ENCODE data around the gene NHLH2. TPM values are rescaled to one million over a fixed set of nuclear protein-coding genes. Genes with fewer than 3 reads are reported as not detected.

NHLH2 gene
- total RNA-seq, 1 experiment from 2014 or later = not detected

DNA sequence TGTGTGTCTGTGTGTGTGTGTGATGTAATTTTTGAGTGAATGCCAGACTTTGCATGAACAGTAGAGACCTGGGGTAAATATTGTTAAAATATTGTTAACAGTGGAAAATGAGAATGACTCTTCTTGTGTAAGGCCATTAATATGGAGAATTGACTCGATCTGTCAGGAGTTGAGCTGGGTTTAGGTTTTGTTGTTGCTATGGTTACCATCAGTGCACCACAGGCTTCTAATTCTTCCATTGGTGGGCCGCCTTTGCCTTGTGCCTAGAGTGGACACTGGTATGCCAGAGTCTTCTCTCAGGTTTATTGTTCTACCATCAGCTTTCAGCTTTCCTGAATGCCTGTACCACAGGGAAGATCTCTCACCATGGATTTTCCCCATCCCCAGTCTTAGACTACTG, 10.0 kb upstream of the NHLH2 start:
- Histone ChIP-seq H4K20me1 (ENCODE audit: insufficient read depth, low read depth, low read length) (no peaks in the 10 kb centered on the region), H3K4me1 (ENCODE audit: low read length) (no peaks in the 10 kb centered on the region), H3K4me2 (ENCODE audit: low read depth, low read length, poor library complexity, severe bottlenecking) (no peak overlapping the region), H3K9ac (ENCODE audit: low read length) (no peak overlapping the region), H3K9me3 (ENCODE audit: low read length) (no peaks in the 10 kb centered on the region), H3K9me2 (replicated peaks; ENCODE audit: insufficient read depth, low read length) (no peaks in the 10 kb centered on the region), H3K4me3 (ENCODE audit: low read length) (no peak overlapping the region), H3K27ac (ENCODE audit: low read length) (no peak overlapping the region), H3K36me3 (ENCODE audit: insufficient read depth, low read length) (no peaks in the 10 kb centered on the region), H2AFZ (ENCODE audit: low read length) (no peak overlapping the region), H3K79me2 (ENCODE audit: low read length) (no peaks in the 10 kb centered on the region), H3K27me3 (ENCODE audit: low read length) (no peaks in the 10 kb centered on the region)
- DNase-seq = no peak

DNA sequence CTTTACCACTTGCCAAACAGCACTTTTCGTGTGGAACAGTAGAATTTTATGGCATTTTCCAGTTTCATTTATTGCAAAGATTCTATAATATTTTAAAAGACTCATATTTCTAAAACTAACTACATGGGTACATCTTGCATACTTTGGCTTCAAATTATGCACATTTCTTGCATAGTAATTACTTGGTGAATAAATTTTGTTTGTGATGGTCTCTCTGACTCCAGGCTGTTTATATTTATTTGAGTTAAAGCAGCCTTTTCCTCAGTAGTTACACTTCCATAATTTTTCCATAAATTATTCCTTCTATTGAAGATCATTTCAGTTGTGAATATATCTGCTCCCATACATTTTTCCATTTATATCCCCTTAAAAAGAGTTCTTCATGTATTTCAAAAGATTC, 6.9 kb upstream of the NHLH2 start:
- no peaks in the 10 kb centered on the region for H4K20me1 ChIP-seq (ENCODE audit: insufficient read depth, low read depth, low read length)
- H2AFZ ChIP-seq (ENCODE audit: low read length) = no peak overlapping the region
- no peaks in the 10 kb centered on the region for H3K27me3 ChIP-seq (ENCODE audit: low read length)
- H3K9me3 ChIP-seq (ENCODE audit: low read length) = no peaks in the 10 kb centered on the region
- H3K36me3 ChIP-seq (ENCODE audit: insufficient read depth, low read length) = no peaks in the 10 kb centered on the region
- H3K9me2 ChIP-seq (replicated peaks; ENCODE audit: insufficient read depth, low read length) = no peaks in the 10 kb centered on the region
- no peaks in the 10 kb centered on the region for H3K4me1 ChIP-seq (ENCODE audit: low read length)
- no peak overlapping the region for H3K4me2 ChIP-seq (ENCODE audit: low read depth, low read length, poor library complexity, severe bottlenecking)
- H3K27ac ChIP-seq (ENCODE audit: low read length) = no peak overlapping the region
- no peaks in the 10 kb centered on the region for H3K79me2 ChIP-seq (ENCODE audit: low read length)
- H3K9ac ChIP-seq (ENCODE audit: low read length) = no peak overlapping the region
- no peak for DNase-seq
- no peak overlapping the region for H3K4me3 ChIP-seq (ENCODE audit: low read length)

DNA sequence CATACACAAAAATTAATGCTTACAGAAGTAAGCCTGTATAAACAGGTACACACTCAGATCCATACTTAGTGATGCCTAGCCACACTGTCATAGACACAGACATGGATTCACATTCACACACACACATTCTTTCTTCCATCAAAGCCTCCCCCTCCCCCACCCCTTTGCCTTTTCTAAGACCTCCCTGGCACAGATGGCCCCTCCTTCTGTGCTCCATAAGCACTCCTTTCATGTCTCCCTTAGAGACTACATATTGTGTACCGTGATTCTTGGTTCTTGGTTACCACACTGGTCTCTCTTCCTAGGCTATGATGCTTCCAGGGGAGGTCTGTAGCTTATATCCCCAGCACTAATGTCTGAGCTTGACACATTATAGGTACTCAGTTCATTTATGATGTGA, 2.0 kb upstream of the NHLH2 start:
- no peak for DNase-seq
- no peaks in the 10 kb centered on the region for H3K36me3 ChIP-seq (ENCODE audit: insufficient read depth, low read length)
- no peak overlapping the region for H3K27ac ChIP-seq (ENCODE audit: low read length)
- H3K9me3 ChIP-seq (ENCODE audit: low read length) = no peaks in the 10 kb centered on the region
- no peaks in the 10 kb centered on the region for H3K27me3 ChIP-seq (ENCODE audit: low read length)
- H3K4me3 ChIP-seq (ENCODE audit: low read length) = no peak overlapping the region
- no peaks in the 10 kb centered on the region for H3K4me1 ChIP-seq (ENCODE audit: low read length)
- H3K4me2 ChIP-seq (ENCODE audit: low read depth, low read length, poor library complexity, severe bottlenecking) = no peak overlapping the region
- no peaks in the 10 kb centered on the region for H3K9me2 ChIP-seq (replicated peaks; ENCODE audit: insufficient read depth, low read length)
- no peaks in the 10 kb centered on the region for H3K79me2 ChIP-seq (ENCODE audit: low read length)
- no peaks in the 10 kb centered on the region for H4K20me1 ChIP-seq (ENCODE audit: insufficient read depth, low read depth, low read length)
- H2AFZ ChIP-seq (ENCODE audit: low read length) = no peak overlapping the region
- no peak overlapping the region for H3K9ac ChIP-seq (ENCODE audit: low read length)

DNA sequence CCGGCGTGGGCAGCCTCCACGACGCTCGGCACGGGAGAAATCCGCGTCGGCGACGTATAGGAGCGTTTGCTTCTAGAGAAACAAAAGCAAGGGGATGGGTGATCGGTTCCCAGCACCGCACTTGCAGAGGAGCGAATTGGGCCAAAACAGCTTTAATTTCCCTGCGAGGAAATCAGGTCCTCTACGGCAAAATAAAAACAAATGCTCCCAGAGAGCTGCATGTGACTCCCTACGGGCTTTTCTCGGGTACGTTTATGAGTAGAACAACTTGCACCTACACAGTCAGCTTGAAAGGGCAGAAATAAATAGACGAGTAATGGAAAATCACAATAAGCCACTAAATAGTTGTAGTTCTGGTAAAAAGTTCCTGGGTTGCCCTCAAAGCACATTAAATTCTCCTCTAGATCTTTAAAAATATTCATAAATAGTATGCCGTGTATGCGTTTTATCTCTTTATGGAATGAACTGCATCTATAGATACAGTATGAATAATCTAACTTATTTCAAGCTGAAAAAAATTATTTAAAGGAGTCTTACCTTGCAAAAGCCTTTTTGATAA, 1.2 kb downstream of the NHLH2 start:
- no peaks in the 10 kb centered on the region for H3K9me3 ChIP-seq (ENCODE audit: low read length)
- H2AFZ ChIP-seq (ENCODE audit: low read length) = no peak overlapping the region
- no peaks in the 10 kb centered on the region for H3K36me3 ChIP-seq (ENCODE audit: insufficient read depth, low read length)
- H3K9me2 ChIP-seq (replicated peaks; ENCODE audit: insufficient read depth, low read length) = no peaks in the 10 kb centered on the region
- no peaks in the 10 kb centered on the region for H3K79me2 ChIP-seq (ENCODE audit: low read length)
- no peaks in the 10 kb centered on the region for H3K27me3 ChIP-seq (ENCODE audit: low read length)
- no peak overlapping the region for H3K9ac ChIP-seq (ENCODE audit: low read length)
- H3K27ac ChIP-seq (ENCODE audit: low read length) = no peak overlapping the region
- H4K20me1 ChIP-seq (ENCODE audit: insufficient read depth, low read depth, low read length) = no peaks in the 10 kb centered on the region
- no peaks in the 10 kb centered on the region for H3K4me1 ChIP-seq (ENCODE audit: low read length)
- H3K4me3 ChIP-seq (ENCODE audit: low read length) = no peak overlapping the region
- no peak overlapping the region for H3K4me2 ChIP-seq (ENCODE audit: low read depth, low read length, poor library complexity, severe bottlenecking)
- DNase-seq = no peak

DNA sequence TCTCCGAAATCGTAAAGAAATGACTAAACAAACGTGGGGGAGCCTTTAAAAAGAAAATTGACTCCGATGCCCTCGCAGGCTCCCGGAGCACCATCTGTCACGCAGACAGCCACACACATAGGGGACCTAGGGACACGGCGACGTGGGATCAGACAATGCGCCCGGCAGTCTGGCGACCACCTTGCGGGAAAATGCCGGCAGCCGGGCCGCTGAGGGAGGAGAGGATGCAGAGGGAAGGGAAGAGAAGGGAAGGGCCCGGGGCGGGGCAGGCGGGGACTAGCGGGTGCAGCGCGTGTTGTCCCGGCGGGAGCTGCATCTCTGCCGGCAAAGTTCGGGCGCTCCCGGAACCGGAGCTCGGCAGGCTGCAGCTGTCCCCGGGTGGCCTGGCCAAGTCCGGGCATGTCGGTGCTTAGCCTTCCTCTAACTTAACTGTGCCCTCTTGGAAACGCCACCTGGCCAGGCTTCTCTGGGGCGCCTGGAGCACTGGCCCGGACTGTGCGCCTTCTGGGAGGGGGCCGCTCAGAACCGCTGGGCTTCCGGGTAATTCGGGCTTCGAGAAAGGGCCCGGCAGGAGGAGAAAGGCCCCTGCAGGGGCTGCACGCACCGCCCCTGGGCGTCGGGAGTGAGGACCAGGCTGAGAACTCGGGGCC, 1.8 kb downstream of the NHLH2 start:
- no peaks in the 10 kb centered on the region for H3K4me1 ChIP-seq (ENCODE audit: low read length)
- no peaks in the 10 kb centered on the region for H3K27me3 ChIP-seq (ENCODE audit: low read length)
- no peak overlapping the region for H3K9ac ChIP-seq (ENCODE audit: low read length)
- no peak overlapping the region for H3K27ac ChIP-seq (ENCODE audit: low read length)
- H3K4me2 ChIP-seq (ENCODE audit: low read depth, low read length, poor library complexity, severe bottlenecking) = no peak overlapping the region
- H2AFZ ChIP-seq (ENCODE audit: low read length) = no peak overlapping the region
- no peaks in the 10 kb centered on the region for H4K20me1 ChIP-seq (ENCODE audit: insufficient read depth, low read depth, low read length)
- no peak overlapping the region for H3K4me3 ChIP-seq (ENCODE audit: low read length)
- no peaks in the 10 kb centered on the region for H3K9me3 ChIP-seq (ENCODE audit: low read length)
- no peaks in the 10 kb centered on the region for H3K9me2 ChIP-seq (replicated peaks; ENCODE audit: insufficient read depth, low read length)
- DNase-seq = no peak
- H3K36me3 ChIP-seq (ENCODE audit: insufficient read depth, low read length) = no peaks in the 10 kb centered on the region
- no peaks in the 10 kb centered on the region for H3K79me2 ChIP-seq (ENCODE audit: low read length)

DNA sequence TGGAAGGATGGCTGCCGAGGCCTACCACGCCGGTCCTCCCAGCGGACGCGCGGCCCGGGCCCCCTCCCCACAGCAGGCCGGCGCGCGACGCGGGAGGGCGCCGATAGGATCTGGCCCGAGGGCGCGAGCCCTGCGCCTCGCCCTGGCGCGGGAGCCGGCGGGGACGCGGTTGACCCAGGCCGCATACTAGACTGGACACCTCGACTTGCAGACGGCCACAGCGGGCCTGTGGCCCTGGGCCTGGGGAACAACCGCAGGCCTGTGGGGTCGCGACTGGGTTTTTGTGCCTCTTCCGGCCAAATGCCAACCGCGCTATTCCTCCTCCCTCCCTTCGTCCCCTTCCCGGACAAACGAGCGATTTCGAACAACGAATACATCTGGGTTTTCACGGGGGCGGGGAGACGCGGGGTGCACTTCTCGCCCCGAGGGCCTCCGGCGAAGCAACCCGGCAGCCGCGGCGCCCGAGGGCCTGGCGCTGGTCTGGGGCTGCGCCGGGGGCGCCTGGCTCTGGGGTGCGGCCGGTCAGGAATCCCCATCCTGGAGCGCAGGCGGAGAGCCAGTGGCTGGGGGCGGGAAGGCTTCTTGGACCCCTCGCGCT, 2.4 kb downstream of the NHLH2 start:
- H4K20me1 ChIP-seq (ENCODE audit: insufficient read depth, low read depth, low read length) = no peaks in the 10 kb centered on the region
- no peaks in the 10 kb centered on the region for H3K9me3 ChIP-seq (ENCODE audit: low read length)
- H3K4me2 ChIP-seq (ENCODE audit: low read depth, low read length, poor library complexity, severe bottlenecking) = no peak overlapping the region
- no peaks in the 10 kb centered on the region for H3K27me3 ChIP-seq (ENCODE audit: low read length)
- H3K9ac ChIP-seq (ENCODE audit: low read length) = no peak overlapping the region
- H3K36me3 ChIP-seq (ENCODE audit: insufficient read depth, low read length) = no peaks in the 10 kb centered on the region
- no peak for DNase-seq
- no peak overlapping the region for H2AFZ ChIP-seq (ENCODE audit: low read length)
- no peaks in the 10 kb centered on the region for H3K9me2 ChIP-seq (replicated peaks; ENCODE audit: insufficient read depth, low read length)
- no peak overlapping the region for H3K4me3 ChIP-seq (ENCODE audit: low read length)
- H3K4me1 ChIP-seq (ENCODE audit: low read length) = no peaks in the 10 kb centered on the region
- no peaks in the 10 kb centered on the region for H3K79me2 ChIP-seq (ENCODE audit: low read length)
- H3K27ac ChIP-seq (ENCODE audit: low read length) = no peak overlapping the region

DNA sequence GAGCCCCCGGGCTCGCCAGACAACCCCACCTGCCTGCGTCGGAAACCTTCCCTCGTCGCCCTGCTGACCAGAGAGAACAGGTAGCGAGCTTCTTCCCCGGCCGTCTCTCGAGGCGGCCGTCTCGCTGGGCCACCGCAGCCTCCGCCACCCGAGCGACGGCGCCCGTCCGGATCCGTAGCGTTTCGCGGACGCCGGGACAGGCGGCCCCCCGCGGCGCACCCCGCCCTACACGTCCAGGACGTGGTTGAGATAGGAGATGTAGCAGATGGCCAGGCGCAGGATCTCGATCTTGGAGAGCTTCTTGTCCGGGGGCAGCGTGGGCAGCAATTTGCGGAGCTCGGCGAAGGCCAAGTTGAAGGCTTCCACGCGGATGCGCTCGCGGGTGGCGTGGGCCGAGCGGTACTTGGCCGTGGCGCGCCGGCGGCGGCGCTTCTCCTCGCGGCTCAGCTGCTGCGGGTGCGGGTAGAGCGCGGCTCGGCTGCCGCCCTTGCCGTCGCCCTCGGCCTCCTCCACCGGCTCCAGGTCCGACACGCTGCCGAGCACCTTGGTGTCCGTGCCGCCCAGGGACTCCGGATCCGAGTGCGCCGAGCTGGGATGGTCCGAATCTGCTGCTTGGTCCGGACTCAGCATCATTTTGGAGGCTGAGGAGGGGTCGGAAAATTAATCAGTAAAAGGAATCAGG, 3.0 kb downstream of the NHLH2 start:
- H3K36me3 ChIP-seq (ENCODE audit: insufficient read depth, low read length) = no peaks in the 10 kb centered on the region
- H3K9ac ChIP-seq (ENCODE audit: low read length) = no peak overlapping the region
- H3K27me3 ChIP-seq (ENCODE audit: low read length) = no peaks in the 10 kb centered on the region
- no peaks in the 10 kb centered on the region for H3K79me2 ChIP-seq (ENCODE audit: low read length)
- H3K9me3 ChIP-seq (ENCODE audit: low read length) = no peaks in the 10 kb centered on the region
- DNase-seq = no peak
- H3K4me2 ChIP-seq (ENCODE audit: low read depth, low read length, poor library complexity, severe bottlenecking) = no peak overlapping the region
- no peak overlapping the region for H3K27ac ChIP-seq (ENCODE audit: low read length)
- no peak overlapping the region for H3K4me3 ChIP-seq (ENCODE audit: low read length)
- H3K4me1 ChIP-seq (ENCODE audit: low read length) = no peaks in the 10 kb centered on the region
- H3K9me2 ChIP-seq (replicated peaks; ENCODE audit: insufficient read depth, low read length) = no peaks in the 10 kb centered on the region
- no peaks in the 10 kb centered on the region for H4K20me1 ChIP-seq (ENCODE audit: insufficient read depth, low read depth, low read length)
- H2AFZ ChIP-seq (ENCODE audit: low read length) = no peak overlapping the region

DNA sequence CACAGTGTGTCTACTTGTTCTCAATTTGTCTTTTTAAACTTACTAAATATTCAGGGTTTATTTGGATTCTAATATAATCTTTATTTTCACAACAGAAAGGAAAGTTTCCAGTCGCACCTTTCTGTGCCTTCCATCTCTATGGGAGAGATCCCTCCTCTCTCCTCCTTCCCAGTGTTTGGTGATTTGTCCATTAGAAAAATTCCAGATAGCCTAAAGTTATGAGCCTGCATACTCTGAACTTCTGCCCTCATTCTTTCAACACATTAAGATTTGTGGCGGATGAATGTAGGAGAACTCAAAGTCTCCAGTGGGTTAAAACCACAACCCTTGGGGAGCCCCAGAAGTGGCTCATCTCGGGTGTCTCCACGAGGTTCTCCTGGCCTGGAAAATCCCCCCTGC, 3.6 kb downstream of the NHLH2 start:
- Histone ChIP-seq H3K27me3 (ENCODE audit: low read length) (no peaks in the 10 kb centered on the region), H3K27ac (ENCODE audit: low read length) (no peak overlapping the region), H3K36me3 (ENCODE audit: insufficient read depth, low read length) (no peaks in the 10 kb centered on the region), H2AFZ (ENCODE audit: low read length) (no peak overlapping the region), H3K9me2 (replicated peaks; ENCODE audit: insufficient read depth, low read length) (no peaks in the 10 kb centered on the region), H3K4me1 (ENCODE audit: low read length) (no peaks in the 10 kb centered on the region), H3K9me3 (ENCODE audit: low read length) (no peaks in the 10 kb centered on the region), H3K9ac (ENCODE audit: low read length) (no peak overlapping the region), H3K4me2 (ENCODE audit: low read depth, low read length, poor library complexity, severe bottlenecking) (no peak overlapping the region), H3K4me3 (ENCODE audit: low read length) (no peak overlapping the region), H4K20me1 (ENCODE audit: insufficient read depth, low read depth, low read length) (no peaks in the 10 kb centered on the region), H3K79me2 (ENCODE audit: low read length) (no peaks in the 10 kb centered on the region)
- no peak for DNase-seq

All from Karpas-422 (cell line).